Measurements from ENCODE around the gene MTHFSD. TPM values are rescaled to one million over a fixed set of nuclear protein-coding genes. Genes with fewer than 3 reads are reported as not detected.

MTHFSD gene
- polyA plus RNA-seq, 1 donor from 2014 or later: 25.0 TPM

DNA sequence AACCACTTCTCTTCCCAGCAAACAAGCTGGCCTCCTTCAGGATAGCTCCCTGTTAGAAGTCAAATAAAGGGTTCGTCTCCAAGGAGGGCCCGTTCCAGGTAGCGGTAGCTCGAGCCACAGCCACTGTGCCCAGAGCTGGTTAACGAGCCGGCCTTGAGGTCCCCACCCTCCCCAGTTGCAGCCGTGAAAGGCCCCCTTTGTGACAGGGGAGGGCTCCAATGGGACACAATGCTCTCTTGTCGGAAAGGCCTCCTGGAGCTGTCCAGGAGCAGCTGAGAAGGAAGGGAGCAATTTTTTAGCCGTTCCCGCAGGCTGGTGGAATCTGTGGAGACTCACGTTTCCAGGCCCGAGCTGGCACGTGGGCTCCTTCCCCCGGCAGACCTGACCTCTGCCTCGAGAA is 74.6 kb downstream of the MTHFSD start:
- Histone ChIP-seq H2AFZ (ENCODE audit: low read depth, low read length) (no peak overlapping the region), H3K9me3 (ENCODE audit: low read length) (peaks cover 4% of the 10 kb centered on the region), H3K4me2 (ENCODE audit: low read length) (no peak overlapping the region), H3K4me3 (ENCODE audit: low read length) (no peak overlapping the region), H3K79me2 (replicated peaks; ENCODE audit: insufficient read depth, low read length) (no peaks in the 10 kb centered on the region), H3K9ac (ENCODE audit: low read length) (no peak overlapping the region), H3K27ac (ENCODE audit: low read length) (no peak overlapping the region), H3K9me2 (ENCODE audit: insufficient read depth, low read length) (no peaks in the 10 kb centered on the region), H3K36me3 (ENCODE audit: insufficient read depth, low read length) (no peaks in the 10 kb centered on the region), H3K27me3 (ENCODE audit: insufficient read depth, low read depth, low read length) (no peaks in the 10 kb centered on the region), H4K20me1 (ENCODE audit: insufficient read depth) (no peaks in the 10 kb centered on the region), H3F3A (ENCODE audit: insufficient read depth, low read length, poor library complexity, severe bottlenecking) (no peaks in the 10 kb centered on the region)
- TF ChIP-seq TAF1 (IDR thresholded peaks at IDR 0.05; ENCODE audit: low read depth): no peak
- TF ChIP-seq EP300 (conservative IDR thresholded peaks at IDR 0.05; ENCODE audit: poor library complexity, severe bottlenecking): no peak
- TF ChIP-seq POLR2AphosphoS5 (IDR thresholded peaks at IDR 0.05): no peak
- TF ChIP-seq SMC3 (conservative IDR thresholded peaks at IDR 0.05; ENCODE audit: poor library complexity): no peak
- TF ChIP-seq, protein P1, sequence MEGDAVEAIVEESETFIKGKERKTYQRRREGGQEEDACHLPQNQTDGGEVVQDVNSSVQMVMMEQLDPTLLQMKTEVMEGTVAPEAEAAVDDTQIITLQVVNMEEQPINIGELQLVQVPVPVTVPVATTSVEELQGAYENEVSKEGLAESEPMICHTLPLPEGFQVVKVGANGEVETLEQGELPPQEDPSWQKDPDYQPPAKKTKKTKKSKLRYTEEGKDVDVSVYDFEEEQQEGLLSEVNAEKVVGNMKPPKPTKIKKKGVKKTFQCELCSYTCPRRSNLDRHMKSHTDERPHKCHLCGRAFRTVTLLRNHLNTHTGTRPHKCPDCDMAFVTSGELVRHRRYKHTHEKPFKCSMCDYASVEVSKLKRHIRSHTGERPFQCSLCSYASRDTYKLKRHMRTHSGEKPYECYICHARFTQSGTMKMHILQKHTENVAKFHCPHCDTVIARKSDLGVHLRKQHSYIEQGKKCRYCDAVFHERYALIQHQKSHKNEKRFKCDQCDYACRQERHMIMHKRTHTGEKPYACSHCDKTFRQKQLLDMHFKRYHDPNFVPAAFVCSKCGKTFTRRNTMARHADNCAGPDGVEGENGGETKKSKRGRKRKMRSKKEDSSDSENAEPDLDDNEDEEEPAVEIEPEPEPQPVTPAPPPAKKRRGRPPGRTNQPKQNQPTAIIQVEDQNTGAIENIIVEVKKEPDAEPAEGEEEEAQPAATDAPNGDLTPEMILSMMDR (IDR thresholded peaks at IDR 0.05; ENCODE audit: poor library complexity, severe bottlenecking): no peak
- TF ChIP-seq RAD21 (conservative IDR thresholded peaks at IDR 0.05): no peak
- TF ChIP-seq, protein P2, sequence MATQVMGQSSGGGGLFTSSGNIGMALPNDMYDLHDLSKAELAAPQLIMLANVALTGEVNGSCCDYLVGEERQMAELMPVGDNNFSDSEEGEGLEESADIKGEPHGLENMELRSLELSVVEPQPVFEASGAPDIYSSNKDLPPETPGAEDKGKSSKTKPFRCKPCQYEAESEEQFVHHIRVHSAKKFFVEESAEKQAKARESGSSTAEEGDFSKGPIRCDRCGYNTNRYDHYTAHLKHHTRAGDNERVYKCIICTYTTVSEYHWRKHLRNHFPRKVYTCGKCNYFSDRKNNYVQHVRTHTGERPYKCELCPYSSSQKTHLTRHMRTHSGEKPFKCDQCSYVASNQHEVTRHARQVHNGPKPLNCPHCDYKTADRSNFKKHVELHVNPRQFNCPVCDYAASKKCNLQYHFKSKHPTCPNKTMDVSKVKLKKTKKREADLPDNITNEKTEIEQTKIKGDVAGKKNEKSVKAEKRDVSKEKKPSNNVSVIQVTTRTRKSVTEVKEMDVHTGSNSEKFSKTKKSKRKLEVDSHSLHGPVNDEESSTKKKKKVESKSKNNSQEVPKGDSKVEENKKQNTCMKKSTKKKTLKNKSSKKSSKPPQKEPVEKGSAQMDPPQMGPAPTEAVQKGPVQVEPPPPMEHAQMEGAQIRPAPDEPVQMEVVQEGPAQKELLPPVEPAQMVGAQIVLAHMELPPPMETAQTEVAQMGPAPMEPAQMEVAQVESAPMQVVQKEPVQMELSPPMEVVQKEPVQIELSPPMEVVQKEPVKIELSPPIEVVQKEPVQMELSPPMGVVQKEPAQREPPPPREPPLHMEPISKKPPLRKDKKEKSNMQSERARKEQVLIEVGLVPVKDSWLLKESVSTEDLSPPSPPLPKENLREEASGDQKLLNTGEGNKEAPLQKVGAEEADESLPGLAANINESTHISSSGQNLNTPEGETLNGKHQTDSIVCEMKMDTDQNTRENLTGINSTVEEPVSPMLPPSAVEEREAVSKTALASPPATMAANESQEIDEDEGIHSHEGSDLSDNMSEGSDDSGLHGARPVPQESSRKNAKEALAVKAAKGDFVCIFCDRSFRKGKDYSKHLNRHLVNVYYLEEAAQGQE (IDR thresholded peaks at IDR 0.05; ENCODE audit: borderline replicate concordance): no peak

Other genes starting within 250 kb of the MTHFSD start
- gene FOXF1, start 44.7 kb downstream of the MTHFSD start, polyA plus RNA-seq: not detected in 2 replicates
- gene FOXC2, start 11.6 kb upstream of the MTHFSD start, polyA plus RNA-seq: not detected in 2 replicates
- 0.07 and 0.24 TPM in 2 replicates for gene FOXL1, start 23.3 kb upstream of the MTHFSD start, polyA plus RNA-seq